ENCODE data around the gene PGS1. TPM values are rescaled to one million over a fixed set of nuclear protein-coding genes. Genes with fewer than 3 reads are reported as not detected.
A peak's percentile ranks its signal among the peaks of the same experiment; 100 is the strongest.

The PGS1 gene
- total and polyA plus RNA-seq, 2 donors (not counting 1 experiment from before 2014, with no cell fraction given), result 22.4 to 34.5 TPM

GRCh38 chr17:78372841-78373240 is 5.6 kb upstream of the PGS1 start:
- Histone ChIP-seq H3K79me2 (ENCODE audit: control insufficient read depth, insufficient read depth, low read length) (no peaks in the 10 kb centered on the region), H3K4me1 (ENCODE audit: control insufficient read depth, extremely low read depth, insufficient read depth, low read length) (peaks cover 29% of the 10 kb centered on the region), H3K4me3 (replicated peaks in 1 of 4; ENCODE audit: control extremely low read depth in 1 of 4, insufficient read depth in 1 of 4, low read depth in 3 of 4, low read length in 4 of 4) (no peak overlapping the region), H3K27ac (ENCODE audit: insufficient read depth, low read length) (peak overlapping the region; percentile 41), H4K20me1 (ENCODE audit: control insufficient read depth, extremely low read depth, insufficient read depth, low read length) (no peaks in the 10 kb centered on the region), H3K36me3 (ENCODE audit: control insufficient read depth, insufficient read depth, low read length) (no peaks in the 10 kb centered on the region), H3K4me2 (ENCODE audit: extremely low read depth, insufficient read depth, low read length) (no peak overlapping the region), H3K27me3 (ENCODE audit: control insufficient read depth, insufficient read depth, low read length) (no peaks in the 10 kb centered on the region), H3K9me3 (ENCODE audit: control insufficient read depth, insufficient read depth, low read depth, low read length) (no peaks in the 10 kb centered on the region), H2AFZ (ENCODE audit: low read length) (peak overlapping the region; percentile 39), H3K9ac (ENCODE audit: insufficient read depth, low read length) (peak overlapping the region; percentile 28)
- no peak for DNase-seq (ENCODE audit: low read depth in 2 of 2)
- TF ChIP-seq EZH2 (IDR thresholded peaks at IDR 0.05; ENCODE audit: low read length, missing control alignments) (no peak), CTCF (conservative IDR thresholded peaks at IDR 0.05 in 1 of 2, IDR thresholded peaks at IDR 0.05 in 1 of 2; ENCODE audit: low read depth in 1 of 2, low read length in 2 of 2) (no peak)

- H3K9ac ChIP-seq (ENCODE audit: insufficient read depth, low read length), result peak overlapping the region; percentile 46
- H3K27me3 ChIP-seq (ENCODE audit: control insufficient read depth, insufficient read depth, low read length), result no peaks in the 10 kb centered on the region
- peak overlapping the region; percentile 99 for H3K27ac ChIP-seq (ENCODE audit: insufficient read depth, low read length)
- peaks cover 32% of the 10 kb centered on the region for H3K4me1 ChIP-seq (ENCODE audit: control insufficient read depth, extremely low read depth, insufficient read depth, low read length)
- TF ChIP-seq CTCF (conservative IDR thresholded peaks at IDR 0.05 in 1 of 2, IDR thresholded peaks at IDR 0.05 in 1 of 2; ENCODE audit: low read depth in 1 of 2, low read length in 2 of 2) (no peak), EZH2 (IDR thresholded peaks at IDR 0.05; ENCODE audit: low read length, missing control alignments) (no peak)
- H3K9me3 ChIP-seq (ENCODE audit: control insufficient read depth, insufficient read depth, low read depth, low read length), result no peaks in the 10 kb centered on the region
- no peak overlapping the region for H3K4me2 ChIP-seq (ENCODE audit: extremely low read depth, insufficient read depth, low read length)
- peaks cover 5% of the 10 kb centered on the region for H3K79me2 ChIP-seq (ENCODE audit: control insufficient read depth, insufficient read depth, low read length)
- no peaks in the 10 kb centered on the region for H4K20me1 ChIP-seq (ENCODE audit: control insufficient read depth, extremely low read depth, insufficient read depth, low read length)
- H3K36me3 ChIP-seq (ENCODE audit: control insufficient read depth, insufficient read depth, low read length), result no peaks in the 10 kb centered on the region
- H2AFZ ChIP-seq (ENCODE audit: low read length), result no peak overlapping the region
- DNase-seq (ENCODE audit: low read depth in 2 of 2), result no peak
- H3K4me3 ChIP-seq (replicated peaks in 1 of 4; ENCODE audit: control extremely low read depth in 1 of 4, insufficient read depth in 1 of 4, low read depth in 3 of 4, low read length in 4 of 4), result no peak overlapping the region
Measured at GRCh38 chr17:78374189-78374588, 4.3 kb upstream of the PGS1 start.

- H3K27me3 ChIP-seq (ENCODE audit: control insufficient read depth, insufficient read depth, low read length), result no peaks in the 10 kb centered on the region
- TF ChIP-seq CTCF (conservative IDR thresholded peaks at IDR 0.05 in 1 of 2, IDR thresholded peaks at IDR 0.05 in 1 of 2; ENCODE audit: low read depth in 1 of 2, low read length in 2 of 2) (no peak), EZH2 (IDR thresholded peaks at IDR 0.05; ENCODE audit: low read length, missing control alignments) (no peak)
- H2AFZ ChIP-seq (ENCODE audit: low read length), result no peak overlapping the region
- peaks cover 32% of the 10 kb centered on the region for H3K4me1 ChIP-seq (ENCODE audit: control insufficient read depth, extremely low read depth, insufficient read depth, low read length)
- peak overlapping the region; percentile 46 for H3K9ac ChIP-seq (ENCODE audit: insufficient read depth, low read length)
- peak overlapping the region; percentile 99 for H3K27ac ChIP-seq (ENCODE audit: insufficient read depth, low read length)
- peak; percentile 73 to 93 for DNase-seq (ENCODE audit: low read depth in 2 of 2)
- no peak overlapping the region for H3K4me3 ChIP-seq (replicated peaks in 1 of 4; ENCODE audit: control extremely low read depth in 1 of 4, insufficient read depth in 1 of 4, low read depth in 3 of 4, low read length in 4 of 4)
- no peaks in the 10 kb centered on the region for H4K20me1 ChIP-seq (ENCODE audit: control insufficient read depth, extremely low read depth, insufficient read depth, low read length)
- H3K79me2 ChIP-seq (ENCODE audit: control insufficient read depth, insufficient read depth, low read length), result peaks cover 11% of the 10 kb centered on the region
- H3K4me2 ChIP-seq (ENCODE audit: extremely low read depth, insufficient read depth, low read length), result peak overlapping the region; percentile 38
- H3K9me3 ChIP-seq (ENCODE audit: control insufficient read depth, insufficient read depth, low read depth, low read length), result no peaks in the 10 kb centered on the region
- H3K36me3 ChIP-seq (ENCODE audit: control insufficient read depth, insufficient read depth, low read length), result no peaks in the 10 kb centered on the region
Measured at GRCh38 chr17:78374631-78375274, 3.7 kb upstream of the PGS1 start.
